SK-N-MC (cell line): ENCODE results near the gene C1orf53.

Experiments used
- EZH2 ChIP-seq: fragments of 200-600 bp; sonication (generic); IDR thresholded peaks from one replicate; pipeline ENCODE4 v1.6.1; 2017; ENCODE audit warnings: antibody characterized with exemption
- FOXP2 ChIP-seq: optimal IDR thresholded peaks from 2 replicates; pipeline ENCODE3; 2011; ENCODE audit warnings: mild to moderate bottlenecking, moderate library complexity; ENCODE audit not compliant: insufficient read depth; ENCODE audit errors: extremely low read length, control extremely low read depth
- POLR2AphosphoS5 ChIP-seq: IDR thresholded peaks from 2 replicates; pipeline ENCODE4 v1.6.1; 2012; ENCODE audit warnings: mild to moderate bottlenecking, low read depth, low read length, borderline replicate concordance

DNA sequence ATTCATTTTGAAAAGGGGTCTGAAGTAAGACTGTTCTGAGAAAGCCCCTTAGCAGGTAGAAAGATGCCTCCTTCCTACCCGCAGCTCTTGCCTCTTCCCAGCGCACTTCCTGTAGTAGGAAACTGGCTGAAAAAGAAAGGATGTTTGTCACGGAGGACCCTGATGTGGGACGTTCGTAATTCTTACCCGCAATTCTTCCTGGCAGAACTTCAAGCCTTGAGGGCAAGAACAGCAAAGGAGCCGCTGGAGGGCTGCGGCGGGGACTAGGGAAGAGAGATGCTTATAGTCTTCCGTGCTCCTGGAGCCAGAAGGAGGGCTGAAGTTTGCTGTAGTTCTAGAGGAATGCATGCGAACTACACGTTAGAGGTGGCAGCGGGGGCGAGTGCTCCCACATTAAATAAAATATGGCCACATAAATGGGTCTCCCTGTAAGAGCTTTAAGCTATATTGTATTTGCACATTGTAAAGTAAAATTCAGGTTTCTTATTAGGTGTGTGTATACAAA, 6.3 kb downstream of the C1orf53 start:
- TF ChIP-seq EZH2: no peak
- TF ChIP-seq POLR2AphosphoS5: peak; percentile 44
- TF ChIP-seq FOXP2: no peak
